ENCODE results near the gene WASF3. TPM values are rescaled to one million over a fixed set of nuclear protein-coding genes. Genes with fewer than 3 reads are reported as not detected.

The WASF3 gene
- total RNA-seq, 1 donor from 2014 or later: 14.3 TPM

- Histone ChIP-seq H3K27ac (no peak overlapping the region), H3K4me1 (no peaks in the 10 kb centered on the region), H3K27me3 (no peaks in the 10 kb centered on the region), H3K9me3 (peaks cover 7 to 17% of the 10 kb centered on the region in 2 donors), H3K4me3 (no peak overlapping the region), H3K36me3 (peaks cover 22 to 54% of the 10 kb centered on the region in 2 donors)
- TF ChIP-seq, protein P1, sequence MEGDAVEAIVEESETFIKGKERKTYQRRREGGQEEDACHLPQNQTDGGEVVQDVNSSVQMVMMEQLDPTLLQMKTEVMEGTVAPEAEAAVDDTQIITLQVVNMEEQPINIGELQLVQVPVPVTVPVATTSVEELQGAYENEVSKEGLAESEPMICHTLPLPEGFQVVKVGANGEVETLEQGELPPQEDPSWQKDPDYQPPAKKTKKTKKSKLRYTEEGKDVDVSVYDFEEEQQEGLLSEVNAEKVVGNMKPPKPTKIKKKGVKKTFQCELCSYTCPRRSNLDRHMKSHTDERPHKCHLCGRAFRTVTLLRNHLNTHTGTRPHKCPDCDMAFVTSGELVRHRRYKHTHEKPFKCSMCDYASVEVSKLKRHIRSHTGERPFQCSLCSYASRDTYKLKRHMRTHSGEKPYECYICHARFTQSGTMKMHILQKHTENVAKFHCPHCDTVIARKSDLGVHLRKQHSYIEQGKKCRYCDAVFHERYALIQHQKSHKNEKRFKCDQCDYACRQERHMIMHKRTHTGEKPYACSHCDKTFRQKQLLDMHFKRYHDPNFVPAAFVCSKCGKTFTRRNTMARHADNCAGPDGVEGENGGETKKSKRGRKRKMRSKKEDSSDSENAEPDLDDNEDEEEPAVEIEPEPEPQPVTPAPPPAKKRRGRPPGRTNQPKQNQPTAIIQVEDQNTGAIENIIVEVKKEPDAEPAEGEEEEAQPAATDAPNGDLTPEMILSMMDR (IDR thresholded peaks at IDR 0.05): no peak
- intact Hi-C loops (cut with DNase I): no loop called here
- DNase-seq (ENCODE audit: low spot score in 2 of 2): no peak
Measured at GRCh38 chr13:26688980-26689379, 131.5 kb downstream of the WASF3 start.

DNA sequence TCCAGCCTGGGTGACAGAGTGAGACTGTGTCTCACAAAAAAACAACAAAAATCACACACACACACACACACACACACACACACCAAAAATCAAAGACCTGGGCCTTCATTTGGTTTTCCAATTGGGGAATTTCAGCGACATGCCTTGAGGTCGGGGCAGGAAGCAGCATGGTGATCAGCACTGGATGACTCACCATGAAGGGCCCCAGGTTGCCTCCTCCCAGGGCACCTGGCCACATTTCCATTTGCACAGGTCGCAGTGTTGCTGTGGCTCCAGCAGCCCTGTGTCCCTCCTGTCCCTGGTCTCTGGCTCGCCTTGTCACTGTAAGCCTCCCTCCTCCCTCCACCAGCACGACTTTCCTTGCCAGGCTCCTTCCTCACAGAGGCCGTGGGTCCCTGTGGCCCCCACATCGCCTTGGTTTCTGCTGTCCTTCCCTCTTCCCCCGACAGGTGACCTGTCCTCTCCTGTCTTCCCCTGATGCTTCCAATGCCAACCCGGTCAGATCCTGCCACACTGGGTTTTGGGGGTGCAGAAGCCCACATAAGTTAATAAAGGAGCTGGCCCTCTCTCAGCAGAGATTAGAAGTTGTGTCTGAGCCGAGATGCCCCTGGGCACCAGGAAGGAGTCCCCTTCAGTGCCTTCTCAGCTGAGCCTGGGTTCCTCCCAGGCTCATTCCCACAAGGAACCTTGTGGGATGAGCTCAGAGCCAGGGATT lies 136.4 kb downstream of the WASF3 start:
- no peak for DNase-seq (ENCODE audit: low spot score in 2 of 2)
- Histone ChIP-seq H3K4me3 (no peak overlapping the region), H3K27me3 (no peaks in the 10 kb centered on the region), H3K9me3 (peaks cover 7 to 17% of the 10 kb centered on the region in 2 donors), H3K4me1 (no peaks in the 10 kb centered on the region), H3K36me3 (peaks cover 10 to 26% of the 10 kb centered on the region in 2 donors), H3K27ac (no peak overlapping the region)
- TF ChIP-seq, protein P1 (IDR thresholded peaks at IDR 0.05): no peak
- intact Hi-C loops (cut with DNase I): no loop called here

GRCh38 chr13:26694609-26695359 lies 137.3 kb downstream of the WASF3 start:
- no peak for DNase-seq (ENCODE audit: low spot score in 2 of 2)
- Histone ChIP-seq H3K36me3 (peaks cover 3 to 18% of the 10 kb centered on the region in 2 donors), H3K4me3 (no peak overlapping the region), H3K4me1 (no peaks in the 10 kb centered on the region), H3K27me3 (no peaks in the 10 kb centered on the region), H3K9me3 (peaks cover 7 to 14% of the 10 kb centered on the region in 2 donors), H3K27ac (no peak overlapping the region)
- intact Hi-C loops (cut with DNase I): loop anchor here (5.0 kb wide), 1 partner anchor 197 kb away; no protein-coding TSS in a partner anchor
- TF ChIP-seq, protein P1 (IDR thresholded peaks at IDR 0.05): no peak

DNA sequence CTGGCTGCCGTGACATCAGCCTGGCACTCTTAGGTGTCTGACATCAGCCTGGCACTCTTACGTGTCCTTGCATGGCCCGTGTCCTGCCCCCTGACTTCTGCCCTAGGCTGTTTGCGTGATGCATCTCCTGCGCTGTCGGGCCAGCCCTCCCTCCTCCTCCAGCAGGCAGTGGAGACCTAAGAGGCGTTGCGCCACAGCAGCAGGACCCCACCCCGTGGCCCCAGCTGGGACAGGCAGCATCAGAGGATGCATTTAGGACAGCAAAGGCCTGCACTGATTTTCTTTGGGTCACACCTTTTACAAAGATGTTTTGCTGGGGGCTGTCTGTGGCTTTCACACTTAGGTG lies 137.8 kb downstream of the WASF3 start:
- TF ChIP-seq, protein P1 (IDR thresholded peaks at IDR 0.05): no peak
- intact Hi-C loops (cut with DNase I): loop anchor here (5.0 kb wide), 1 partner anchor 198 kb away; no protein-coding TSS in a partner anchor
- no peak for DNase-seq (ENCODE audit: low spot score in 2 of 2)
- no peaks in the 10 kb centered on the region for H3K27me3 ChIP-seq
- peaks cover 7 to 9% of the 10 kb centered on the region in 2 donors for H3K9me3 ChIP-seq
- no peaks in the 10 kb centered on the region for H3K4me1 ChIP-seq
- H3K27ac ChIP-seq: no peak overlapping the region
- H3K36me3 ChIP-seq: peaks cover 3 to 12% of the 10 kb centered on the region in 2 donors
- no peak overlapping the region for H3K4me3 ChIP-seq

DNA sequence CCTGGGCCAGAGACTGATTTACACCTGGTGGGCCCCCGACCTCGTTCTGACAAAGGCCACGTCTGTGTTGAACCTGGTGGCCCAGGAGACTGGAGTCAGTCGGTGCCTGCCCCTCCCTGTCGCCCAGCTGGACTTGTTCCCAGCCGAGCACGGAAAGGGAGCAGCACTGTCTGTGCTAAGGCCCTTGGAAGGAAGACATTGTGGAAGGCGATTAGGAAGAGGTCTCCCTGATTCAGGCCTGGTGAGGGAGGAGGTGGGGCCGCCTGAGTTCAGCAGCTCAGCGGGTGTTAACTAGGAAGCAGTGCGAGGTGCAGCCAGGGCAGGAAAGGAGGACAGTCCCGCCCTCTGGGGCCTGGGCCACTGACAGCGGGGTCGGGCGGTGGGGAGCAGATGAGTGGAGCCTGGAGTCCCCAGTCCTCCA lies 138.4 kb downstream of the WASF3 start:
- no peak for DNase-seq (ENCODE audit: low spot score in 2 of 2)
- intact Hi-C loops (cut with DNase I): loop anchor here (5.0 kb wide), 1 partner anchor 199 kb away; no protein-coding TSS in a partner anchor
- H3K27me3 ChIP-seq: no peaks in the 10 kb centered on the region
- H3K36me3 ChIP-seq: peaks cover 3 to 7% of the 10 kb centered on the region in 2 donors
- no peaks in the 10 kb centered on the region for H3K4me1 ChIP-seq
- no peak overlapping the region for H3K27ac ChIP-seq
- TF ChIP-seq, protein P1 (IDR thresholded peaks at IDR 0.05): no peak
- H3K4me3 ChIP-seq: no peak overlapping the region
- peaks cover 2 to 3% of the 10 kb centered on the region in 2 donors for H3K9me3 ChIP-seq
